H9 (cell line): ENCODE data around the gene S100P. TPM values are rescaled to one million over a fixed set of nuclear protein-coding genes. Genes with fewer than 3 reads are reported as not detected.
A peak's percentile ranks its signal among the peaks of the same experiment; 100 is the strongest.

ENCODE experiments used
- DNase-seq: peaks from one replicate; pipeline ENCODE4 v3.0.0-alpha.2; 2017
- H2AFZ ChIP-seq: one replicate; pipeline ENCODE4 v1.6.1; 2013; ENCODE audit warnings: mild to moderate bottlenecking, low read length, control low read depth, moderate library complexity
- H2AK5ac ChIP-seq: 2 replicates; pipeline ENCODE4 v1.6.1; 2013; ENCODE audit warnings: low read length, control low read depth, mixed read lengths; ENCODE audit not compliant: insufficient read length
- H2BK120ac ChIP-seq: one replicate; pipeline ENCODE4 v1.6.1; 2013; ENCODE audit warnings: low read depth, mild to moderate bottlenecking, low read length, control low read depth, inconsistent platforms; ENCODE audit not compliant: poor library complexity, severe bottlenecking
- H2BK12ac ChIP-seq: 2 replicates; pipeline ENCODE4 v1.6.1; 2013; ENCODE audit warnings: low read length, control low read depth, mixed read lengths, low read depth; ENCODE audit not compliant: insufficient read length
- H2BK15ac ChIP-seq: 2 replicates; pipeline ENCODE4 v1.6.1; 2013; ENCODE audit warnings: low read depth, low read length, control low read depth
- H2BK20ac ChIP-seq: one replicate; pipeline ENCODE4 v1.6.1; 2013; ENCODE audit warnings: low read depth, mild to moderate bottlenecking, low read length, control low read depth, inconsistent platforms; ENCODE audit not compliant: poor library complexity, severe bottlenecking
- H2BK5ac ChIP-seq: 2 replicates; pipeline ENCODE4 v1.6.1; 2013; ENCODE audit warnings: low read length, control low read depth, mixed read lengths; ENCODE audit not compliant: insufficient read length
- H3K14ac ChIP-seq: 2 replicates; pipeline ENCODE4 v1.6.1; 2013; ENCODE audit warnings: low read length, control low read depth; ENCODE audit not compliant: insufficient read depth
- H3K18ac ChIP-seq: 2 replicates; pipeline ENCODE4 v1.6.1; 2013; ENCODE audit warnings: low read depth, mild to moderate bottlenecking, mixed read lengths, low read length, control low read depth; ENCODE audit not compliant: insufficient read length
- H3K23ac ChIP-seq: 2 replicates; pipeline ENCODE4 v1.6.1; 2013; ENCODE audit warnings: low read length, control low read depth, mixed read lengths, low read depth; ENCODE audit not compliant: insufficient read length
- H3K23me2 ChIP-seq: 2 replicates; pipeline ENCODE4 v1.6.1; 2013; ENCODE audit warnings: low read depth, mild to moderate bottlenecking, mixed read lengths, low read length, control low read depth; ENCODE audit not compliant: insufficient read length, poor library complexity, severe bottlenecking
- H3K27ac ChIP-seq: 2 replicates; pipeline ENCODE4 v1.5.1; 2013; ENCODE audit warnings: low read length, control low read depth, mixed read lengths, low read depth; ENCODE audit not compliant: insufficient read length
- H3K27me3 ChIP-seq: 2 replicates; pipeline ENCODE4 v1.6.1; 2013; ENCODE audit warnings: low read length, control low read depth, inconsistent platforms; ENCODE audit not compliant: insufficient read depth
- H3K4ac ChIP-seq: 2 replicates; pipeline ENCODE4 v1.6.1; 2013; ENCODE audit warnings: low read depth, mild to moderate bottlenecking, control low read depth, inconsistent platforms, low read length, moderate library complexity
- H3K4me1 ChIP-seq: 2 replicates; pipeline ENCODE4 v1.6.1; 2013; ENCODE audit warnings: low read length, control low read depth, inconsistent platforms; ENCODE audit not compliant: insufficient read depth
- H3K4me2 ChIP-seq: 2 replicates; pipeline ENCODE4 v1.6.1; 2013; ENCODE audit warnings: low read length, control low read depth, mixed read lengths; ENCODE audit not compliant: insufficient read length, insufficient read depth
- H3K56ac ChIP-seq: 2 replicates; pipeline ENCODE4 v1.6.1; 2013; ENCODE audit warnings: low read depth, mild to moderate bottlenecking, mixed read lengths, low read length, control low read depth; ENCODE audit not compliant: insufficient read length
- H3K79me1 ChIP-seq: 2 replicates; pipeline ENCODE4 v1.6.1; 2013; ENCODE audit warnings: low read depth, mild to moderate bottlenecking, moderate library complexity, low read length, control low read depth, inconsistent platforms; ENCODE audit not compliant: insufficient read depth, poor library complexity, severe bottlenecking
- H3K79me2 ChIP-seq: 2 replicates; pipeline ENCODE4 v1.6.1; 2013; ENCODE audit warnings: low read length, control low read depth, inconsistent platforms; ENCODE audit not compliant: insufficient read depth
- H3K9ac ChIP-seq: 2 replicates; pipeline ENCODE4 v1.6.1; 2013; ENCODE audit warnings: low read length, control low read depth, mixed read lengths; ENCODE audit not compliant: insufficient read length; ENCODE audit errors: extremely low read depth
- H3K9me3 ChIP-seq: one replicate; pipeline ENCODE4 v1.6.1; 2013; ENCODE audit warnings: low read depth, low read length, inconsistent platforms; ENCODE audit not compliant: control insufficient read depth
- H3T11ph ChIP-seq: one replicate; pipeline ENCODE4 v1.6.1; 2013; ENCODE audit warnings: mild to moderate bottlenecking, low read length, control low read depth, inconsistent platforms
- H4K20me1 ChIP-seq: one replicate; pipeline ENCODE4 v1.6.1; 2013; ENCODE audit not compliant: control insufficient read depth, insufficient read length, insufficient read depth
- H4K5ac ChIP-seq: 2 replicates; pipeline ENCODE4 v1.6.1; 2013; ENCODE audit warnings: low read depth, mild to moderate bottlenecking, mixed read lengths, low read length, control low read depth; ENCODE audit not compliant: insufficient read length
- H4K8ac ChIP-seq: replicated peaks from 2 replicates; pipeline ENCODE4 v1.6.1; 2013; ENCODE audit warnings: low read length, control low read depth, mixed read lengths, low read depth; ENCODE audit not compliant: insufficient read length
- H4K91ac ChIP-seq: 2 replicates; pipeline ENCODE4 v1.6.1; 2013; ENCODE audit warnings: low read depth, mild to moderate bottlenecking, moderate library complexity, mixed read lengths, low read length, control low read depth; ENCODE audit not compliant: insufficient read length
- H3K27ac Mint-ChIP-seq, 3 experiments: 2 replicates in 2 of 3; 3 replicates in 1 of 3; pipeline ENCODE4 v1.8.0; 2020 to 2021; ENCODE audit warnings: mixed read lengths in 3 of 3, mild to moderate bottlenecking in 1 of 3, moderate library complexity in 1 of 3
- H3K27me3 Mint-ChIP-seq: 2 replicates; pipeline ENCODE4 v1.8.0; 2021; ENCODE audit warnings: low read depth, mild to moderate bottlenecking, moderate library complexity, mixed read lengths
- H3K36me3 Mint-ChIP-seq, 3 experiments: 2 replicates in 2 of 3; 3 replicates in 1 of 3; pipeline ENCODE4 v1.8.0; 2020 to 2021; ENCODE audit warnings: low read depth in 3 of 3, mixed read lengths in 3 of 3; ENCODE audit not compliant: insufficient read depth in 1 of 3
- H3K4me1 Mint-ChIP-seq, 2 experiments: 2 replicates each; pipeline ENCODE4 v1.8.0; 2020; ENCODE audit warnings: mixed read lengths in 2 of 2
- H3K4me3 Mint-ChIP-seq, 2 experiments: 2 replicates in 1 of 2; 3 replicates in 1 of 2; pipeline ENCODE4 v1.8.0; 2020 to 2021; ENCODE audit warnings: mild to moderate bottlenecking in 2 of 2, mixed read lengths in 2 of 2, moderate library complexity in 1 of 2
- H3K9me3 Mint-ChIP-seq, 2 experiments: 2 replicates in 1 of 2; 3 replicates in 1 of 2; pipeline ENCODE4 v1.8.0; 2020; ENCODE audit warnings: mild to moderate bottlenecking in 2 of 2, mixed read lengths in 2 of 2, moderate library complexity in 1 of 2
- CTCF ChIP-seq: fragments of 200-600 bp; sonication (generic); conservative IDR thresholded peaks from 3 replicates; pipeline ENCODE4 v1.8.0; 2021; ENCODE audit warnings: antibody characterized with exemption, mild to moderate bottlenecking
- WGBS: extraction: QIAGEN DNeasy Blood & Tissue Kit; methylation state at CpG from one replicate; pipeline ENCODE4 v1.1.7; 2013; ENCODE audit warnings: missing lambda C conversion rate, low lambda C conversion rate, mixed read lengths; ENCODE audit not compliant: insufficient read length; ENCODE audit errors: extremely low coverage; 5-methylcytosine and 5-hydroxymethylcytosine counted together
- total RNA-seq: library from RNA; stranded (reverse); gene quantifications from 2 replicates; pipeline ENCODE4 v1.2.1, GENCODE V29; 2021

The S100P gene
- total RNA-seq, 1 experiment from 2014 or later: not detected

GRCh38 chr4:6720202-6720699 lies 26.6 kb downstream of the S100P start:
- H3K79me1 ChIP-seq: no peaks in the 10 kb centered on the region
- no peak overlapping the region for H2BK15ac ChIP-seq
- no peak overlapping the region for H2AK5ac ChIP-seq
- no peak overlapping the region for H3K9ac ChIP-seq
- H3K79me2 ChIP-seq: peaks cover 8% of the 10 kb centered on the region; the same call in 1 of the 2 replicates
- no peak overlapping the region for H3K4ac ChIP-seq
- H2AFZ ChIP-seq: no peak overlapping the region
- Mint-ChIP-seq H3K27me3 (peaks cover 4% of the 10 kb centered on the region), H3K9me3 (peaks cover 2 to 3% of the 10 kb centered on the region in 2 experiments; a peak in 2 of 5 replicates), H3K4me3 (no peak overlapping the region; a peak in 1 of 5 replicates), H3K4me1 (peaks cover 9 to 23% of the 10 kb centered on the region in 2 experiments), H3K27ac (peak overlapping the region in 1 of 3 experiments; percentile 66; a peak in 1 of 7 replicates), H3K36me3 (peaks cover 2 to 3% (median 3%) of the 10 kb centered on the region in 3 experiments; a peak in 3 of 7 replicates)
- TF ChIP-seq CTCF: peak; percentile 99
- H2BK120ac ChIP-seq: no peak overlapping the region
- H3K23me2 ChIP-seq: peaks cover 9% of the 10 kb centered on the region
- no peak overlapping the region for H3K27ac ChIP-seq
- H4K91ac ChIP-seq: no peak overlapping the region
- H3K23ac ChIP-seq: no peak overlapping the region
- H4K20me1 ChIP-seq: no peaks in the 10 kb centered on the region
- no peaks in the 10 kb centered on the region for H3K9me3 ChIP-seq
- H3K18ac ChIP-seq: no peak overlapping the region
- H3T11ph ChIP-seq: no peak overlapping the region
- no peak overlapping the region for H3K56ac ChIP-seq
- H4K5ac ChIP-seq: no peak overlapping the region
- no peak overlapping the region for H2BK12ac ChIP-seq
- no CpG with 5 or more reads among the region's 14 CpGs for WGBS
- H3K27me3 ChIP-seq: no peaks in the 10 kb centered on the region
- no peak overlapping the region for H4K8ac ChIP-seq
- H3K4me1 ChIP-seq: peaks cover 2% of the 10 kb centered on the region; the same call in 1 of the 2 replicates
- peak overlapping the region; percentile 6 for H3K4me2 ChIP-seq
- no peak overlapping the region for H2BK20ac ChIP-seq
- no peak overlapping the region for H3K14ac ChIP-seq
- H2BK5ac ChIP-seq: no peak overlapping the region
- peak; percentile 85 for DNase-seq
